ENCODE measurements around the gene TFRC.
"Not testable (repeated sequence)": the region's sequence is repeated elsewhere in the genome, so short reads cannot be mapped to it uniquely, and the experiment has no call there.

TFRC gene

GRCh38 chr3:196097373-196098154 lies 15.7 kb upstream of the TFRC start:
- DNase-seq (ENCODE audit: extremely low read depth, low read depth) = no peak
- no peak overlapping the region for H3K4me3 ChIP-seq (replicated peaks; ENCODE audit: low read depth, low read length)
- no peak for TF ChIP-seq CTCF (IDR thresholded peaks at IDR 0.05; ENCODE audit: low read depth, low read length, missing control alignments)

DNA sequence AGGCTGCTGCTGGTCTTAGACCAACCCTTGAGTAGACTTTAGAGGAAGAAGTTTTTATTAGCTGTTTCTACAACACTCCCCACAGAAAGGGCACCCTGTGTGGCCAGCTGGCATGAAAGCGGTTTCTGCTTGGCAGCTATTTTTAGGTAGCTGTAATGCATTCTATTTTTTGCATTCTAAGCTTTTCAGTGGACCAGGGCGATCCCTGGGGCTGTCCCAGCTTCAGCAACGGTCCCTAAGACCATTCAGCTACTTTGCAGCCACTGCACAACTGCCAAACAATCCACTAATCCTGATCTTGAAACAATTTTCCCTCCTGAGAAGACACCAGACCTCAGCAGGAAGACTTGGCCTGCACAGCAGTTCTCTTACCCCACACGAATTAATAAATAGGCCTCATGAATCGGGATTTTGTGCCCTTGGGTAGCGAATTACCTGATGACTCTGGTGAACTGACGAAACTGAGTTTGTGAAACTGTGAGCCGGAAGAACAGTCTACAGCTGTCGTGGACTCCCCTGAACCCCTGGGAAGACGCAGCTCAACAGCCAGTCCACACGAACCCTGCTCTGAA lies 14.6 kb upstream of the TFRC start:
- no peak for TF ChIP-seq CTCF (IDR thresholded peaks at IDR 0.05; ENCODE audit: low read depth, low read length, missing control alignments)
- DNase-seq (ENCODE audit: extremely low read depth, low read depth) = no peak
- H3K4me3 ChIP-seq (replicated peaks; ENCODE audit: low read depth, low read length) = no peak overlapping the region

DNA sequence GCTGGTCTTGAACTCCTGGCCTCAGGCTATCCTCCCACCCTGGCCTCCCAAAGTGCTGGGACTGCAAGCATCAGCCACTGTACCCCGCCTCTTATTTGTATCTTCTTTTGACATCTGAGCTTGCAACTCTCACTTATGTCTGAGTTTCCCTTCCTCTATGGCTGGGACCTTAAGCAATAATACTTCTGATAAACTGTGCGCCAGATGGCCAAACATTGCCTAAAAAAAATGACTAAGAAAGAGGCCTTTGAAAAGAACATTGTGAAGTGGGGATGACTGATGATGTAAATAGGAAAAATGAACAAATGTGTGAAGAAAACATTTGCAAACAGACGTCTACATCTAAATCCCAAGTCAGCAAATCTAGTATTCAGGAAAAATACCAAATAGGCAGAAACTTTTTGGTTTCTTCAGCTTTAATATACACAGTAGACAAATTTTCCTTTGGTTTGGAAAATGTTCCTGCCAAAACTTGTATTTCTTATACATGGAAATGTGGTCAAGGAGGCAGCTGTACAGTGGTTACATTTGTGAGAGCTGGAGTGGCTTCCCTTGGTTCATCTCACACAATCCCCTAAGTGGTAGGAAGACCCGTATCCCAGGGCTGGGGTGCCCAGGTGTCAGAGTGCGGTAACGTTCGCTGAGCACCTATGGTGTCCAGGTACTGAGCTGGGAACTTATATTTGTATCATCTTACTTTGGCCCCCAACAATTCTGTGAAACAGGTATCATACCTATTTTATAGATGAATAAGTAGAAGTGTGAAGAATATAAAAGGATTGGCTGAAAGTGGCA lies 11.6 kb upstream of the TFRC start:
- no peak overlapping the region for H3K4me3 ChIP-seq (replicated peaks; ENCODE audit: low read depth, low read length)

DNA sequence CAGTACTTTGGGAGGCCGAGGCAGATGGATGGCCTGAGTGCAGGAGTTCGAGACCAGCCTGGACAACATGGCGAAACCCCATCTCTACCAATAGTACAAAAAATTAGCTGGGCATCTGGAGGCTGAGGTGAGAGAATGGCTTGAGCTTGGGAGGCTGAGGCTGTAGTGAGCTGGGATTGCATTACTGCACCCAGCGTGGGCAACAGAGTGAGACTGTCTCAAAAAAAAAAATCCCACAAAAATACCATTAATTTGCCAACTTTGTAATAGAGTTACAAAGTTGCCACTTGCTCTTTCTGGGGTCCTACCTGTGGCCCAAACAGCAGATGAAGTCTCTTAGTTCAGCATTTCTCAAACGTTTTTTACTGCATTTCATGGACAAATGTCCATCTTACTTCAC lies 6.0 kb upstream of the TFRC start:
- no peak overlapping the region for H3K4me3 ChIP-seq (replicated peaks; ENCODE audit: low read depth, low read length)
- DNase-seq (ENCODE audit: extremely low read depth, low read depth) = no peak
- no peak for TF ChIP-seq CTCF (IDR thresholded peaks at IDR 0.05; ENCODE audit: low read depth, low read length, missing control alignments)

More for the DNA sequence above, 11.6 kb upstream of the TFRC start:
- no peak for TF ChIP-seq CTCF (IDR thresholded peaks at IDR 0.05; ENCODE audit: low read depth, low read length, missing control alignments)
- DNase-seq (ENCODE audit: extremely low read depth, low read depth) = no peak

- H3K4me3 ChIP-seq (replicated peaks; ENCODE audit: low read depth, low read length) = peak overlapping the region; percentile 69
- no peak for TF ChIP-seq CTCF (IDR thresholded peaks at IDR 0.05; ENCODE audit: low read depth, low read length, missing control alignments)
- DNase-seq (ENCODE audit: extremely low read depth, low read depth) = no peak
These were observed 705 bp upstream of the TFRC start for GRCh38 chr3:196082619-196082971.

- DNase-seq (ENCODE audit: extremely low read depth, low read depth) = no peak
- TF ChIP-seq CTCF (IDR thresholded peaks at IDR 0.05; ENCODE audit: low read depth, low read length, missing control alignments) = no peak
- H3K4me3 ChIP-seq (replicated peaks; ENCODE audit: low read depth, low read length) = peak overlapping the region; percentile 69
These were observed 672 bp downstream of the TFRC start for GRCh38 chr3:196081002-196081833.

- DNase-seq (ENCODE audit: extremely low read depth, low read depth) = not testable (repeated sequence)
- H3K4me3 ChIP-seq (replicated peaks; ENCODE audit: low read depth, low read length) = peak overlapping the region; percentile 69
These were observed 1.6 kb downstream of the TFRC start for GRCh38 chr3:196080101-196080846.

Measured in HFF-Myc (cell line).